ENCODE measurements around the gene KCNG4. TPM values are rescaled to one million over a fixed set of nuclear protein-coding genes. Genes with fewer than 3 reads are reported as not detected.

Gene KCNG4
- total RNA-seq, 1 experiment from 2014 or later: not detected

DNA sequence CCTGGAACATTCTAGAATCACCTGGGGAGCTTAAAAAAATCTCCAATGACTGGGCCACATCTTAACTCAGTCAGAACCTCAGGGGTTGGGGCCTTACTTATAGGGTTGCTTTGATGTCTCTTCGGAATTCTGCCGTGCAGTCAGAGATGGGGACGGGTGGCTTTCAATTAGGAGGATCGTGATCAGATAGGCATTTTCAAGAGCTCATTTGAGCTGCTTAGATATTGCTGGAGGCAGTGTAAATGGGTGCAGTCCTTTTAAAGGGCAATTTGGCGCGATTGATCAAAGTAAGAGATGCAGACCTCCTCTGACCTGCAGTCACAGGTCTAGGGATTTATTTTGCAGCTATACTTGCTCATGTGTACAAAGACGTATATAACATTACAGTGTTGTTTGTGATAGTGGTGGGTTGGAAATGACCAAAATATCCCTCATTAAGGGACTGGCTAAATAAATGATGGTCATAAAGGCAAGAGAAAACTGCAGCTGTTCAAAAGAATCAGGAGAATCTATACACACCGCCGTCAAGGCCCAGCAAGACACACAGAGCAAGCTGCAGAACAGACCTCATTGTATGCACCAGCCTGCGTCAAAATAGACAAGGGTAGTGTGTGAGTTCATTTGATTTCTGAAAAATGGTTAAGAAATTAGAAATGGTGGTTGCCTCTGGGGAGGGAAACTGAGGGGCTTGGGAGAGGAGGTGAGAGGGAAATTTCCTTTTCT is 6.3 kb upstream of the KCNG4 start:
- H3K9me3 ChIP-seq: no peaks in the 10 kb centered on the region
- H3K4me3 ChIP-seq: no peak overlapping the region
- no peak for DNase-seq
- no peaks in the 10 kb centered on the region for H3K36me3 ChIP-seq
- no peaks in the 10 kb centered on the region for H3K27me3 ChIP-seq

DNA sequence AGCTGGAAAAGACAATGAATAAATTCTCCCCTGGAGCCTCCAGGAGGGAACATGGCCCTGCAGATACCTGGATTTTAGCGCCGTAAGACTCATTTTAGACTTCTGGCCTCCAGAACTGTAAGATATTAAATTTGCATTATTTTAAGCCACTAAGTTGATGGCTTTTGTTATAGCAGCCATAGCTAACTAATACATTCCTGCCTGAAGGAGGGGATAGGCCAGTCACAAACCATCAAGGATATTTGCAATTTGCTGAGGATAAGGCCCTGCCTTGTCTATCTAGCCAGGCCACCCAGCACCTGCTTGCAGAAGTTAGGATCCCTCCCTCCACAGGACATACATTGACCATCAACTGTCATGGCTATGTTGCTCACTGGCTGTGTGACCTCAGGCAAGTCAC is 4.9 kb upstream of the KCNG4 start:
- no peak overlapping the region for H3K4me3 ChIP-seq
- H3K27me3 ChIP-seq: no peaks in the 10 kb centered on the region
- DNase-seq: no peak
- H3K36me3 ChIP-seq: no peaks in the 10 kb centered on the region
- no peaks in the 10 kb centered on the region for H3K9me3 ChIP-seq

DNA sequence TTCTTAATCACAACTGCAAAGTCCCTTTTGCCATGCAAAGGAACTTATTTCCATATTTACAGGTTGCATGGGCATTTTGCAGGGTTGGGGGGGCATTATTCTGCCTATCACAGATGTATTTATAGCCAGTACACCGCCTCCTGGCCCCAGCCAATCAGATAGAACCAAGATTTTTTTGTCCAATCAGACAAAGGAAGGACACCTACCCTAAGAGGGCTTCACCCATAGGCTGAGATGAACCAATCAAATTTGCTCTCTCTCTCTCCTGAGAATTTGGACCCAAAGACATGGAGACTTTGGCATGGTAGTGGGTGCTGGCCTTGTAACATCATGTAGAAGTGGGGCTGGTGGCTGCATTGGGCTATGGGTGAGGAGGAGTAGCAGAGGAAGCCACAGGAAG is 3.9 kb upstream of the KCNG4 start:
- Histone ChIP-seq H3K36me3 (no peaks in the 10 kb centered on the region), H3K4me3 (no peak overlapping the region), H3K9me3 (no peaks in the 10 kb centered on the region), H3K27me3 (no peaks in the 10 kb centered on the region)
- DNase-seq: no peak

DNA sequence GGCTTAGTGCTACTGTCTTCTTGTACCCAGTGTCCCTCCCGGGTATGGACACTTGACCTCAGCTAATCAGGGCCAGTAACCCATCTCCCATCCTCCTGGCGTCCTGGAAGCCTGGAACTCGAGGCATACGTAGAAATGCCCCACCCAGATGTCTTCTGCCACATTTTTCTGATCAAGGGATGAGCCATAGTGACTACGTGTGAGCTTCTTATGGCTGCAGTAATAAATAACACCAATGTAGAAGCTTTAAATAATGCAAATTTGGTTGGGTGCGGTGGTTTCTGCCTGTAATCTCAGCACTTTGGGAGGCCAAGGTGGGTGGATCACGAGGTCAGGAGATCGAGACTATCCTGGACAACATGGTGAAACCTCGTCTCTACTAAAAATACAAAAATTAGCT is 3.0 kb upstream of the KCNG4 start:
- Histone ChIP-seq H3K9me3 (no peaks in the 10 kb centered on the region), H3K27me3 (no peaks in the 10 kb centered on the region), H3K4me3 (no peak overlapping the region), H3K36me3 (no peaks in the 10 kb centered on the region)
- DNase-seq: no peak

DNA sequence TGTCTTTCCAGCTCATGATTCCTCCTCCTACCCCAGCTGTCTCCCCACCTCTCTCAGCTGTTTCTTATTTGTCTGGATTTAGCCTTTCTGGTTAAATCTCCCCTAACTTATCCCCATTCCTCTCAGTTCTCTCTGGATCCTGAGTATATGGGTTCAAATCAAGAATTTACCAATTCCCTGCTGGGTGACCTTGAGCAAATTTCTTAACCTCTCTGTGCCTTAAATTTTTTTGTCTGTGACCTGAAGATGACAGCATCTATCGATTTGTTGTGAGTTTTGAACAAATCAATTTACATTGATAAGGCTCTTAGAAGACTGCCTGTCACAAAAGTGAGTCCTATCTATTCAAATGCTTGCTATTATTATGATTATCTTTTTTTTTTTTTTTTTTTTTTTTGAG is 2.0 kb upstream of the KCNG4 start:
- H3K4me3 ChIP-seq: no peak overlapping the region
- H3K27me3 ChIP-seq: no peaks in the 10 kb centered on the region
- H3K9me3 ChIP-seq: no peaks in the 10 kb centered on the region
- no peaks in the 10 kb centered on the region for H3K36me3 ChIP-seq
- no peak for DNase-seq

DNA sequence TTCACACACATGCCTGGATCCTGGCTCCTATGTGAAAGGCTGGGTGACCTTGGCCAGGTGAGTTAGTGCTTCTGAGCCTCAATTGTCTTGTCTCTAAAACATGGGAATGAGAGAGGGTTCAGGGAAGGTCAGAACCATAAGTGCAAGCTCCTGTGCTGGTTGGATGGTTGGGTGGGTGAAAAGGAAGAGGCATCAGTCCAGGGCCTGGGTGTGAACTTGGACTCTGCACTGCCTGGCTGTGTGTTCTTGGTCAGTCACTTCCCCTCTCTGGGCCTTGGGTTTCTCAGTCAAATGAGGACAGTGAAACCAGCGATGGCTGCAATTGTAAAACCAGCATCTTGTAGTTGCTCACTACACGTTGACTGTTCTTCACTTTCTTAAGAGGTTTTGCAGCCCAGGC is 643 bp upstream of the KCNG4 start:
- no peaks in the 10 kb centered on the region for H3K36me3 ChIP-seq
- no peaks in the 10 kb centered on the region for H3K9me3 ChIP-seq
- no peaks in the 10 kb centered on the region for H3K27me3 ChIP-seq
- no peak overlapping the region for H3K4me3 ChIP-seq
- no peak for DNase-seq

DNA sequence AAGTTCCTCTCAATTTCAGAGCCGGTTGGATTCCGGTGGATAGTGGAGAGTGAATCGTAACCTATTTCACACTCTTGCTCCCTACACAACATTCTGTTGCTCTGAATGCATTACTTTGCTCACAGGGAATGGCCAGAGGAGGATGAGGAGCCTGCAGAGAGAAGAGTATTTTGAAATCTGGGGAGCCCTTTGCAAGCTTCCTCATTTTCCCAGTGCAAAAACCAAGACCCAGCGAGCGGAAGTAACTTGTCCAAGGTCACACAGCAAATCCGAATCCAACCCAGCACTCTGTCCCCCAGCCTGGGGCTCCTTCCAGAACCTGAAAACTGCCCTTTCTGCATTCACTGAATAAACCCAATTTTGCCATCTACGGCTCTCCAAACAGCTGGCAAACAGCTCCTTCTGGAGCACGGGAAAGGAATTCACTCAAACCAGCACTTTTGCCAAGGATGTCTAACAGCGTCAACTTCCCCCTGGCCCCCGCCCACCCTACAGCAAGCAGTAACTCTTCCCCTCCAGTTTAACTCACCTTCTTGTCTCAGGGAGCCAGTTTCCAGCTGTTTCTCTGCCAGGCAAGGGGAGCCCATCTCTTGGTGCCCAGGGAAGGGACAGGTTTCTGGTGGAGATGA is 557 bp downstream of the KCNG4 start:
- no peaks in the 10 kb centered on the region for H3K9me3 ChIP-seq
- no peaks in the 10 kb centered on the region for H3K27me3 ChIP-seq
- H3K36me3 ChIP-seq: no peaks in the 10 kb centered on the region
- DNase-seq: no peak
- H3K4me3 ChIP-seq: no peak overlapping the region

DNA sequence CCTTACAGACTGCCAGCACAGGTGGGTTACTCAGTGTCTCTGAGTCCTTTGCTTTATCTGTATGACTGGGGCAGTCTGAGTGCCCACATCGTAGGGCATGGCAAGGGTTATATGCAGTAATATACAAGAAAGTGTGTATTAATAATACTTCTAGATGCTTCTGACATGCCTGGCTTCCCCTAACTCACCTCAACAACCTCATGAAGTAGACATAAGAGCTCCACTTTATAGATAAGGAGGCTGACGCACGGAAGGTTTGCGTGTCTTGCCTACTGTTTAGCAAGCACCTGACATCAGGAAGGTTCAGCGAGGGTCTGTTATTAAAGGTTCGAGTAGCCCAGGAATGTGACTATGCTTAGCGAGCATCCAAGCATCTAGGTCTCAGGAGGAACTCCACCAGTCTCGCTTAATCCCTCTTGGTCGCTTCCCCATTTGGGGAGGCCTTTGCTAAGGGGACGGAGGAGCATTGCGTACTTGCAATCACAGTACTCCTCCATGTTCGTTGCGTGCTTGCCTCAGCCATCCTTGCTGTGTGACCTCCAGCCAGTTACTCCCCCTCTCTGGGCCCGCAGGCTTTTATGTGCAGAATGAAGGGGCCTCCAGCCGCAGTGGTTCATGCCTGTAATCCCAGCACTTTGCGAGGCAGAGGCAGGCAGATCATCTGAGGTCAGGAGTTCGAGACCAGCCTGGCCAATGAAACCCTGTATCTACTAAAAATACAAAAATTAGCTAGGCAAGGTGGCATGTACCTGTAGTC is 1.6 kb downstream of the KCNG4 start:
- Histone ChIP-seq H3K27me3 (no peaks in the 10 kb centered on the region), H3K4me3 (no peak overlapping the region), H3K36me3 (no peaks in the 10 kb centered on the region), H3K9me3 (no peaks in the 10 kb centered on the region)
- DNase-seq: no peak

DNA sequence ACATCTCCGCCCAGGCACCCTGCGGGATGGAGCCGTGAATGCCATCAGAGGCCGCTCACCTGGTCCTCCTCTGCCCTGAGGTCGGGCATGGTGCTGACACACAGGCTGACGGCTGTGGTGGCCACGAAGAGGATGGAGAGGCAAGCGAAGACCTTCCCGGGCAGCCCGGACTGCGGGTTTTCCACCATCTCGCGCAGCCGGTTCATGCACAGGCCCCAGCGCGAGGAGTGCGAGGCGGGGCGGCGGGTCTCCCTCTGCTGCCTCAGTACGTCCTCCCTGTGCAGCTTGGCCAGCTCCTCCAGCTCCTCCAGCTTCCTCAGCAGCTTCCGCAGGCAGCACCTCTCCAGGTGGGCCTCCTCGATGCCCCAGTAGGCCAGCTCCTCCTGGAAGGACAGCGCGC is 3.1 kb downstream of the KCNG4 start:
- DNase-seq: no peak
- no peaks in the 10 kb centered on the region for H3K36me3 ChIP-seq
- H3K27me3 ChIP-seq: no peaks in the 10 kb centered on the region
- no peaks in the 10 kb centered on the region for H3K9me3 ChIP-seq
- no peak overlapping the region for H3K4me3 ChIP-seq

DNA sequence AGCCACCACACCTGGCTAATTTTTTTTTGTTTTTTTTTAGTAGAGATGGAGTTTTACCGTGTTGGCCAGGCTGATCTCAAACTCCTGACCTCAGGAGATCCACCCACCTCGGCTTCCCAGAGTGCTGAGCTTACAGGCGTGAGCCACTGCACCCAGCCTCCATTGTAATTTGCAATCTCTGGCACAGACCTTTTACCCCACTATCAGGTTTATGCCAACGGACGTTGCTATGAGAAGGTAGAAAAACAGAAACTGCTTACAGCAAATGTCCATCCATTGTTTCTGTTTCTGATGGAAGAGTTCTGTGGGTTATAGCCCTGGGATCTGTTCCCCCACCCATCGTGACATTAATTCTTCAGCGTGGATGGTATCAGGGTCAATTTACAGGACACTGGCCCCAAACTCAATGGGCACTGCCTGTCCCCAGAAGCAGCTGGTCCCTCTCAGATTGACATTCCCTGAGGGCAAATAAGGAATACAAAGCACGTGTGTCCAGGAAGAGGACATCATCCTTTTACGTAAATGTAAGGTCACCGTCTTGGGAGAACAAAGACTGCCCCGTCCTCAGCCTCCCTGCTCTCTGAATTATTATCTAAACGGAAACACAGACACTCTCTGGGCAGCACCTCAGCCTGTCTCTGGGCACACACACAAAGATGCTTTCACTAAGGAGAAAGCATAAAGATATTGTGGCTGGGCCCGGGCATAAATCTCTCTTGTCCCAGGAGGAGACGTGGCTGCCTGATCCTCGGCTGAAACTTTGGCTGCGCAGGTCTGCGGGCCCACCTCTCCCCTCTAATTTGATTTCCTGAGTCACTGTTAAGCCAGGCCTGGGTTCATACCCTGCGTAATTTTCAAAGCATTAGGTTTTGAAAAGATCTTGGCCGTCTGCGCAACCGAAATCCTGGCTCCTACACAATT is 5.2 kb downstream of the KCNG4 start:
- Histone ChIP-seq H3K27me3 (no peaks in the 10 kb centered on the region), H3K4me3 (no peak overlapping the region), H3K9me3 (no peaks in the 10 kb centered on the region), H3K36me3 (no peaks in the 10 kb centered on the region)
- DNase-seq: no peak

DNA sequence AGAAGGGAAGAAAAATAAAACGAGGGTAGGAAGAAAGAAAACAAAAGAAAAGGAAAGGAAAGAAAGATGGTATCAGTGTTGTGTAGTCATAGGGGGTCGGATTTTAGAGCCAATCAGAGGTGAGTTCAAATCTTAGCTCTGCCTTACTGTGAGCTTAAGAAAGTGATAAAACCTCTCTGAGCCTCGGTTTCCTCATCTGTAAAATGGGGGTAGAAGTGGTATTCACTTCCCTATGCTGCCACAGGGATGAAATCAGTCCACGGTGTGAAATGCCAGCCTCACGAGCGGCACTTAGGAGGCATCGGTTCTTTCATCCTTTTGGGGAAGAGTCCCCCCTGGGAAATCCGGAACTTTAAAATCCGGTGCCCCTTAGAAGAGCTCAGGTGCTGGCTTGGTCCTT is 6.1 kb downstream of the KCNG4 start:
- H3K27me3 ChIP-seq: no peaks in the 10 kb centered on the region
- DNase-seq: no peak
- no peaks in the 10 kb centered on the region for H3K9me3 ChIP-seq
- H3K4me3 ChIP-seq: no peak overlapping the region
- no peaks in the 10 kb centered on the region for H3K36me3 ChIP-seq

DNA sequence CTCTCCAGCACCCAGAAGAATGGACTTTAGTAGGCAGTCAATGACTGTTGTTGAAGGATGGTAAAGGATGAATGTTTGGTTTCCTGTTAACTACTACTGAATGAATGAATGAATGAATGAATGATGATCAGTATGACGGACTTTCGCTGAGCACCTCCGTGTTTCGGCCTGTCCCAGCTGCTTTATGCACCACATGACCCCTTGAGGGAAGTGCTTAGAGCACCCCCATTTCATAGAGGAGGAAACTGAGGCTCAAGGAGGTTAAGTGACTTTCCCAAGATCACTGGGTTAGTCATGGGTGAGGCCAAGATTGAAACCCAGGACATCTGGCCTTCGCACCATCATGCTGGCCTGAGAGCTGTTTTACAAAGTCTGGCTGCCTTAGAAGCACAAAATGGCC is 6.8 kb downstream of the KCNG4 start:
- Histone ChIP-seq H3K9me3 (no peaks in the 10 kb centered on the region), H3K36me3 (no peaks in the 10 kb centered on the region), H3K27me3 (no peaks in the 10 kb centered on the region), H3K4me3 (no peak overlapping the region)
- no peak for DNase-seq

DNA sequence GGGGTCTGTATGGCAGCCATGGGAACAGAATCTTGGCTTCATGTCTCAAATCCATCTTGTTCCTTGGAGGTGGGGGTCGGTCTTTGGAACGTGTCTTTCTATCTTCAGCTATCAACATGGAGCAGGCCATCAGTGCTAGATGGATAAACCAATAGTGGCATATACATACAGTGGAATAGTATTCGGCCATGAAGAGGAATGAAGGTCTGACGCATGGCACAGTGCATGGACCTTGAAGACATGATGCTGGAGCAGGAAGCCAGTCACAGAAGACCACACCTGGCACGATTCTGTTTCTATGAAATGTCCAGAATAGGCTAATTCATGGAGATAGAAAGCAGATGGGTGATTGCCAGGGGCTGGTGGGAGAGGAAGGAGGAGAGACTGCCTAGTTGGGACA is 7.8 kb downstream of the KCNG4 start:
- Histone ChIP-seq H3K36me3 (no peaks in the 10 kb centered on the region), H3K4me3 (no peak overlapping the region), H3K27me3 (no peaks in the 10 kb centered on the region), H3K9me3 (no peaks in the 10 kb centered on the region)
- DNase-seq: no peak

DNA sequence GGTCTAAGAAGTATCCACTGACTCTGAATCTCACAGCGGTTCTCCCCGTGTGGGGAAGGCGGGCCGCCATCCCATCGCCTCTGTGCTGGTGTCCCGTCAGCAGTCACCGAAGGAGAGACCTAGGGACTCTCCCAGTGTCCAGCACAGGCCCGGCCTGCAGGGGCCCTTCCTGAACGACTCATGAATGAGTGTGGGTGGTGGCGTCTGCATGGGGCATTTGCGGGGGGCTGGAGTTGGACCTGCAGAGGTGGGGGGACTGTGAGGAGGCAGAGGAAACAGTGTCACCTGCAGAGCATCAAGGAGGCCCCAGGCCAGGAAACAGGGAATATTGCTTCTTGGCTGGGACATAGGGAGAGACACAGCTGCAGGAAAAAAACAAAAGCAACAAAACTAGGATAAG is 10.3 kb downstream of the KCNG4 start:
- Histone ChIP-seq H3K9me3 (no peaks in the 10 kb centered on the region), H3K36me3 (no peaks in the 10 kb centered on the region), H3K27me3 (no peaks in the 10 kb centered on the region), H3K4me3 (no peak overlapping the region)
- no peak for DNase-seq

DNA sequence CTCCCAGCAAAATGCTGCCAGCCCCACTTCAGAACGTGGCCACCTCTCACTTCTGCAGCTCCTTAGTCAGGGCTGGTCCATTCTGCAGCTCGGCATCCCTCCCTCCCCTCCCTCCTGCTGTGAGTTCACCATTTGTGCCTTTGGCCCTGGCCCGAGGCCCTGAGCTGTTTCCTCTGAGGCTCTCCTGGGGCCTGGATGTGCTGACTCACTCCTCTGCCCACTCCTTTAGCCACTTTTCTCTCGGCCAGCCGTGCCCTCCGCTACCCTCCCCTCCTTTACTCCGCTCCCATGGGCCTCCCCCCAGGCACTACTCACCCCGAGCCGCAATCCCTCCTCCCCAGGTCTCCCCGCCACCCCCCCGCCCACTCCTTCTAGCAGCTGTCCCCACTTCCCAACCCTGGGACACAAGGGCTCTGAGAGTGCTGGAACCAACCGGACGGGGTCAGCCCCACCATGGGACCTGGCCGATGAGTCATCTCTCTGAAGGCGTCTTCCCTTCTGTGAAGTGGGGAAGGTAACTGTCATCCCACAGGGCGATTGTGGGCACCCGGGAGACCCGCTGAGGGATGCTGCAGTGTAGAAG is 11.5 kb downstream of the KCNG4 start:
- no peak overlapping the region for H3K4me3 ChIP-seq
- H3K36me3 ChIP-seq: no peaks in the 10 kb centered on the region
- DNase-seq: peak; percentile 92
- no peaks in the 10 kb centered on the region for H3K9me3 ChIP-seq
- no peaks in the 10 kb centered on the region for H3K27me3 ChIP-seq

DNA sequence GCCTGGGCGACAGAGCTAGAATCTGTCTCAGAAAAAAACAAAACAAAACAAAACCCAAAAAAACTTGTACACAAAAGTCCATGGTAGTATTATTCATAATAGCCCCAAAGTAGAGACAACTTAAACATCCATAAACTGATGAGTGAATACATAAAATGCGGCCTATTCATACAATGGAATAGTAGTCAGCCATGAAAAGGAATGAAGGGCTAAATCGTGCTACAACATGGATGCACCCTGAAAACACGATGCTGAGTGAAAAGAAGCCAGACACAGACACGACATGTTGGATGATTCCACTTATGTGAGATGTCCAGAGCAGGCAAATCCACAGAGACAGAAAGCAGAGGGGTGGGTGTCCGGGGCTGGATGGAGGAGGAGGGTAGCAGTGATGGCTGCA is 12.3 kb downstream of the KCNG4 start:
- no peaks in the 10 kb centered on the region for H3K27me3 ChIP-seq
- H3K4me3 ChIP-seq: no peak overlapping the region
- no peak for DNase-seq

DNA sequence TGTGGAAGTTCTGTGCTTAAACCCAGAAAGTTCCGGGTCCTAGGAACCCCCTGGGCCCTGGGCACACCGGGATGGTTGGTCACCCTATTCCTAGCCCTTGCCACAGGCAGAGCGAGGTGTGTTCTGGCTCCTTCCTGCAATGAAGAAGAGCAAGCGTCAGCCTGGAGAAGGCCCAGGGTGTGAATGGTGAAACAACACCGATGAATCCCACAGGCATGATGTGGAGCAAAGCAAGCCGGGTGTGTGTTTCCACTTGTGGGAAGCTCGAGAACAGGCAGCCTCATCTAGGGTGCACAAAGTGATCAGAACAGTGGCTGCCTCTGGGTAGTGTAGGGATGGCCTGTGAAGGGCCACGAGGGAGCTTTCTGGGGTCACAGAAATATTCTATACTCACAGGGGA is 13.8 kb downstream of the KCNG4 start:
- Histone ChIP-seq H3K36me3 (no peaks in the 10 kb centered on the region), H3K9me3 (no peaks in the 10 kb centered on the region), H3K27me3 (no peaks in the 10 kb centered on the region), H3K4me3 (no peak overlapping the region)
- DNase-seq: no peak

More for the DNA sequence above, 12.3 kb downstream of the KCNG4 start:
- Histone ChIP-seq H3K9me3 (no peaks in the 10 kb centered on the region), H3K36me3 (no peaks in the 10 kb centered on the region)
